HG03439 (cell line): ENCODE measurements around the gene GALNT10.
"Not testable (repeated sequence)": the region's sequence is repeated elsewhere in the genome, so short reads cannot be mapped to it uniquely, and the experiment has no call there.

Experiments used
- ATAC-seq: cut with Tn5 transposase; IDR thresholded peaks from one replicate; pipeline ENCODE4 v1.9.1; 2021; ENCODE audit warnings: mild to moderate bottlenecking, moderate library complexity; ENCODE audit not compliant: unreplicated experiment

GALNT10 gene

GRCh38 chr5:154345255-154345952 lies 154.9 kb downstream of the GALNT10 start:
- peak; percentile 67 for ATAC-seq

GRCh38 chr5:154346427-154346826 lies 155.9 kb downstream of the GALNT10 start:
- ATAC-seq, result no peak

GRCh38 chr5:154349626-154350264 lies 159.2 kb downstream of the GALNT10 start:
- ATAC-seq, result no peak

GRCh38 chr5:154351141-154351540 lies 160.6 kb downstream of the GALNT10 start:
- no peak for ATAC-seq

- no peak for ATAC-seq
Measured at GRCh38 chr5:154351566-154351965, 161.0 kb downstream of the GALNT10 start.

- no peak for ATAC-seq
Measured at GRCh38 chr5:154352960-154353548, 162.5 kb downstream of the GALNT10 start.

GRCh38 chr5:154355129-154355611 lies 164.6 kb downstream of the GALNT10 start:
- no peak for ATAC-seq

GRCh38 chr5:154356020-154356655 lies 165.6 kb downstream of the GALNT10 start:
- no peak for ATAC-seq

GRCh38 chr5:154356958-154357357 lies 166.4 kb downstream of the GALNT10 start:
- no peak for ATAC-seq

GRCh38 chr5:154358516-154359220 lies 168.1 kb downstream of the GALNT10 start:
- no peak for ATAC-seq

- no peak for ATAC-seq
Measured at GRCh38 chr5:154359221-154359573, 168.7 kb downstream of the GALNT10 start.

- ATAC-seq, result not testable (repeated sequence)
Measured at GRCh38 chr5:154360241-154360640, 169.7 kb downstream of the GALNT10 start.

GRCh38 chr5:154363411-154363810 lies 172.9 kb downstream of the GALNT10 start:
- no peak for ATAC-seq

- no peak for ATAC-seq
Measured at GRCh38 chr5:154364771-154365170, 174.2 kb downstream of the GALNT10 start.

- no peak for ATAC-seq
Measured at GRCh38 chr5:154365823-154366222, 175.3 kb downstream of the GALNT10 start.

- no peak for ATAC-seq
Measured at GRCh38 chr5:154366353-154366752, 175.8 kb downstream of the GALNT10 start.

- no peak for ATAC-seq
Measured at GRCh38 chr5:154367101-154367500, 176.6 kb downstream of the GALNT10 start.

- no peak for ATAC-seq
Measured at GRCh38 chr5:154368041-154368800, 177.7 kb downstream of the GALNT10 start.

- ATAC-seq, result no peak
Measured at GRCh38 chr5:154369682-154370081, 179.1 kb downstream of the GALNT10 start.

- ATAC-seq, result no peak
Measured at GRCh38 chr5:154370119-154370518, 179.6 kb downstream of the GALNT10 start.
